G401 (cell line): ENCODE data around the gene PSMF1. TPM values are rescaled to one million over a fixed set of nuclear protein-coding genes. Genes with fewer than 3 reads are reported as not detected.
"Not testable (repeated sequence)": the region's sequence is repeated elsewhere in the genome, so short reads cannot be mapped to it uniquely, and the experiment has no call there.

ENCODE experiments used
- DNase-seq: peaks from one replicate; pipeline ENCODE4 v3.0.0-alpha.2; 2015; ENCODE audit warnings: low spot score
- in situ Hi-C: cut with HindIII; loops from 2 replicates; pipeline ENCODE4 v1.10.0; 2016; ENCODE audit warnings: low sequenced_read_pairs, mixed read lengths
- total RNA-seq: library from RNA; depleted of rRNA; stranded (reverse); fragments of >200 nt; shearing (Covaris generic); gene quantifications from 2 replicates; pipeline ENCODE4 v1.2.3, GENCODE V29; 2014; rRNA removed

The PSMF1 gene
- total RNA-seq, 1 experiment from 2014 or later, result 84.9 TPM

DNA sequence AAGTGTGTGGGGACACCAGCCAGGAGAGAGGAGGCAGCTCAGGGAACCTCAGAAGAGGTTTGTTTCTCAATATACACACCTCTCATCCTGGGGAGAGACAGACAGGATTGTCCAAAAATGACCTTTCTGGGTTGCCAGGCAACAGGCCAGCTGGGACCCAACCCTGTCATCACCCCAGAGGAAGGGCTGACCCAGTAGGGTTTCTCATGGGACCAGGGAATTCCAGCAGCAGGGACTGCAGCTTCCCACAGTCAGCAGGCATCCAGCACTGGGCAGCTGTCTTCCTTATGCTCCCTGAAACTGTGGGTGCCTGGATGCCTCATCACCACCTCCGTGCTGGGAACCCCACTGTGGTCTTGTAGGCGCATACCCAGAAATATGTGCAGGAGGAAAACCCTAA, 86.2 kb downstream of the PSMF1 start:
- in situ Hi-C loops, result no loop called here
- DNase-seq, result no peak

DNA sequence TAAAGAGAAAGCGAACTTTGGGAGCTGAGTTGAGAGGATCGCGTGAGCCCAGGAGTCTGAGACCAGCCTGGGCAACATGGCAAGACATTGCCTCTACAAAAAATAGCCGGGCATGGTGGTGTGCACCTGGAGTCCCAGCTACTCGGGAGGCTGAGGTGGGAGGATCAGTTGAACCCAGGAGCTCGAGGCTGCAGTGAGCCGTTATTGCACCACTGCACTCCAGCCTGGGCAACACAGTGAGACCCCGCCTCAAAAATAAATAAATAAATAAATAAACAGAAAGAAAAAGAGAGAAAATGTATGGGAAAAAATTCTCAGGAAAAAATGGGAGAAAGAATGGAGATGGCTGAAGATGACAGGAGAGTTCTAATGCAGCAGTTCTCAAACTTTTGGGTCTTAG, 87.4 kb downstream of the PSMF1 start:
- no peak for DNase-seq
- in situ Hi-C loops, result no loop called here

DNA sequence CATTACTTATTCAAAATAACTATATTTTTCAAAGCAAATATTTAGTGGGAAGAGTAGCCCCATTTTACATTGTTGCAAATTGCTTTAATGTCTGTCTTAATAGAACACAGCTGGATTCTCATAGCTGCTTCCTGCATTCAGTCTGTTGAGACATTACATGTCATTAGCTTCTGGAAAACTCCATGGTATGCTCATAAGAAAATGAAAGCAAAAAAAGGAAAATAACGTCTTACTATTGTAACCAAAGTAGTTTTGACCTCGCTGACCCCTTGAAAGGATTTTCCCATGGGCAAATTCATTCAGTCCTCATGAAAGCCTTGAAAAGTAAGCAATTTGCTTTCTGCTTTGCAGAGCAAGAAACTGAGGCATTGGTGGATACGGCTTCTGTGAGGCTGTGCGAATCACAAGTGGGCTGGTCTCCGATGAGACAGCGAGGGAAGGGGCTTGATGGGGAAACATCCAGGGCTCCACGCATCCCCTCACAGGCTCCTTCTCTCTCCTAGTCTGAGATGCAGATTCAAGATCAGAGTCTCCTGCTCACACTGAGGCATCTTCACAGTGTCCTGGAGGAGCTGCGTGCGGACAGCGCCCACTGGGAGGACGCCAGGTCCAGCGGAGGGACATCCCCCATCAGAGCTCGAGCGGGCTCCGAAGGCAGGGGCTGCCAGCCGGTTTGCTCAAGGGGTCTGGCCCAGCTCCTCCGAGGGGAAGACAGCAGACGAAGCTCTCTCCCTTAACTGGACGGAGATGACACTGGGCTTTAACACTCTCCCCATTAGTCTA, 88.2 kb downstream of the PSMF1 start:
- in situ Hi-C loops, result no loop called here
- no peak for DNase-seq

DNA sequence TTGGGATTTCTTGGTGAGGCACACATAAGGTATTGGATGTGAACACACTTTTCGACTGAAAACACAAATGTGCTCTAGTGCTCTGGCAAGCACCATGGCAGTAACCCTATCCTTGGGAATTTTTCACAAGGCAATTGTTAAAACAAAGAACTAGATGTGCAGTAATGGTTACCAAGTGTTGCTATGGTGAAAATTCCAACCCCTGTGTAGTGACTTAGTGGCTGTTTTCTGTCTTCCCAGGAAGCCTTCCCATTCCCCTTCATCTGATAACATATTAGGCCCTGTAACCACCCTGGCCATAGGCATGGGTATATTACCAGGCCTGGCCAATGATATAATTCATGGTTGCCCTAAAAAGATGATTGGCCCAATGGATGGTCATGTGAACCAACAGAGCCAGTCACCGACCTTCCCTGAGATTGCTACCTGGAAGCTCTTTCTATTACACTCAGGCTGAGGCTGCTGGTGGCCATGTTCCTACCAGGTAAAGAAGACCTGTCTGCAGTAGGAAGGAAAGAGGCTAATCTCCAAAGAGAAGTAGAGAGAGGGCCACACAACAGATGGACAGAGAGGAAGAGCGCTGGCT, 89.0 kb downstream of the PSMF1 start:
- in situ Hi-C loops, result no loop called here

DNA sequence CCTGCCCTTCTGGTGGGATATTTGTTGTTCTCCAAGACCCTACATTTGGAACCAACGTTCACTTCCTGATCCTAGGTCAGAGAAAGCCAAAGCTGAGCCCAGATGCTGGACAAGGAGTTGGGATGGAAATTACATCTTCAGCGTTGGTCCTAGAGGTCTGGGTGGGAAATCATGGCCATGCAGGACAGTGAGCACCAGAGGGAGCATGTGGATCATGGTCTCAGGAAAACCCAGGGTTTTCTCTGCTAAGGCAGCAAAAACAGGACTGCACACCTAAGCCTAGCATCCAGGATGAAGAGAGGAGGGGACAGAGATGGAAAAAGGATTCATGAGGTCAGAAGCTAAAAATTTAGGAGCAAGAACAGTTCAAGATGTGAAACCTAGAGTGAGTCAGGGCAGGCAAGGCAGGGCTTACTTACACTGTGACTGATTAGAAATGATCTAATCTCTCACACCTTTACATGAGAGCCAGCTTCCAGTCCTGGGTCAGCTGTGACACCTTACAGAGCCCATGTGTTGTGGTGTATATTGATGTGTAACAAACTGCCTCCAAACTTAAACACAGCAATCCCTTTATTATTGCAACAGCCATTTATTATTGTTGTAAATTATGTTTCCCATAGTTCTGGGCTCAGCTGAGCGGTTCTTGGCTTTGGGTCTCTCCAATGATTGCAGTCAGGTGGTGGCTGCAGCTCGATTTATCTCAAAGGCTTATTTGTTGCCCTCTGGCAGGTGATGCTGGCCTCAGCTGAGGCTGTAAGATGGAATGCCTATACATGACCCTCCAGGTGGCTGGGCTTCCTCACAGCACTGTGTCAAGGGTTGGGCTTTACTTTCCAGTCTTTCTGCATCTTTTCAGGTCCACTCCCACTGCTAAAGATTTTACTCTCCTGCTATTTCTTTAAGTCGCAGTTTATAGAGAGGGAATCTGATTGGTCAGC, 91.3 kb downstream of the PSMF1 start:
- no peak for DNase-seq
- in situ Hi-C loops, result no loop called here

More for the DNA sequence above, 89.0 kb downstream of the PSMF1 start:
- no peak for DNase-seq

DNA sequence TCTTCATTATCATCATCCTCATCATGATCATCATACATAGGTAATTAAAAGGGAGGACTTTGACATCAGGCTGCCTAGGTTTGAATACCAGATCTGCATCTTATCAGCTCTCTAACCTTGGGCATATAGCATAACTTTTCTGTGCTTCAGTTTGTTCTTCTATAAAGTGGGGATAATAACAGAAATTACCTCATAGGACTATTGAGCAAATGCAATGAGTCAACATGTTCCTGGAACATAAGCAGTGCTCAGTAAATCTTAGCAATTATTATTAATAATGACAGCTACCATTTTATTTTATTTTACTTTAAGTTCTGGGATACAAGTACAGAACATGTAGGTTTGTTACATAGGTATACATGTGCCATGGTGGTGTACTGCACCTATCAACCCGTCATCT, 92.1 kb downstream of the PSMF1 start:
- in situ Hi-C loops, result no loop called here
- DNase-seq, result no peak

DNA sequence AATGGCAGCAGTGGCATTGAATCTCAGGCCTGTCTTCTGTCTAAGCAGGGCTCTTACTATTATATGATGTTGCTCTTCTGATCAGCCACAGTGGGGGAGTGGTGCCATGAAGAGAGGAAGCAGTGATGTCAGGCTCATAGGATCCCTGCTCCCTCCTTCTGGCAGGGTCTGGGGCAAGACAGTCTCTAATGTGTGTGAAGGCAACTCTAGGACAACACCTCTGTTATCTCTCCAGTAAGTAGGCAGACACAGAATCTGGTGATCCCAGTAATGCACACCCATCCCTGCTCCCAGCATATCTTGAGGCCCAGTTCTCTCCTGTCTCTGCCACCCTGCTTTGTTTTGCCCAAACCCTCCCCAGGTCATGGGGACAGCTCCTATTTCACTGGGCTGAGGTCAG, 93.6 kb downstream of the PSMF1 start:
- DNase-seq, result no peak
- in situ Hi-C loops, result no loop called here

DNA sequence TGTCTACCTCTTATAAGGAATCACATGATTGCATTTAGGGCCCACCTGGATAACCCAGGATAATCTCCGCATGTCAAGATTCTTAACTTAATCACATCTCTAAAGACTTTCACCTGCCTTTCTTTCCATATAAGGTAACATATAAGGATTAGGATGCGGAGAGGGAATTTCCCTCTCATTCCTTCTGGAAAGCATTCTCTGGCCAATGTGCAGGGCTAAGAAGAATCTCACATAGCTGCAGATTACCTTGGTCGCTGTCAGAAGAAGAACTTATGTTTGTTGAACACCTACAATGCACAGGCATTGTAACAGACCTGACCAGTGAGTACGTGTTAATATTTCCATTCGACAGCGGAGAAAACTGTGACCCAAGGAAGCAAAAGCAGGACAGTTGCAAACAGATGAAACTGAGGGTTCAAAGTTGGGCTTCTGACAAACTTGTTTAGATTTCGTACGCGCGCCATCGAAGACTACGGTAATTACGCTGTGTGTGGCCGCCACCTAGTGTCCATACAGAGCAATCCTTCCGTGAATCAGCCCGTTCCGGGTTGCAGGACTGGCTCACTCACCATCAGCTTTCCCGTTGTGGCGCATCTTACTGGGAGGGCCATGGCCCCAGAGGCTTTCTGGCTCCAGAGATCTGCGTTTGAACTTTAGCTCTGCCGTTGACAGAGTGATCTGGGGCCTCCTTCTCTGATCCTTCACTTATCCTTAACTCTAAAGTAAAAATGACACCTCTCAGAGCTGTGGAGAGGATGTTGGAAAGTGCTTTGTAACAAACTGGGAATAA, 94.4 kb downstream of the PSMF1 start:
- in situ Hi-C loops, result no loop called here
- DNase-seq, result peak; percentile 70

DNA sequence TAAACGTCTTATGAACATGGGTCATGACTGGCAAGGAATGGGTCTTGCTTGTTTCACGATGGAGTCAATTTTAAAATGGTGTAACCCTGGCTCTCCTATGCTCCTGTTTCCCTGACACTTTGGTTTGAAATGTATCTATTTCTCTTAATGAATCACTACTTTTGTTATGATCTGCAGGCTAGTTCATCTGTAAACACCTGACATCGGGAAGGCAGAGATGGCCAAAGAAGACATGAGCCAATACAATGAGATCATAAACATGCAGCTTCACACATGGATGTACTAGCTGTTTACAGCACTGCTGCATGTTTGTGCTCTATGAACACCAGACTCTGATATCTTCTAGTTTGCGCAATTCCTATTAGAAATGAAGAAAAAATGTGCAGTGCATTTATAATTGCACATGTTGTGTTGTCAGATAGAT, 96.4 kb downstream of the PSMF1 start:
- no peak for DNase-seq
- in situ Hi-C loops, result no loop called here

DNA sequence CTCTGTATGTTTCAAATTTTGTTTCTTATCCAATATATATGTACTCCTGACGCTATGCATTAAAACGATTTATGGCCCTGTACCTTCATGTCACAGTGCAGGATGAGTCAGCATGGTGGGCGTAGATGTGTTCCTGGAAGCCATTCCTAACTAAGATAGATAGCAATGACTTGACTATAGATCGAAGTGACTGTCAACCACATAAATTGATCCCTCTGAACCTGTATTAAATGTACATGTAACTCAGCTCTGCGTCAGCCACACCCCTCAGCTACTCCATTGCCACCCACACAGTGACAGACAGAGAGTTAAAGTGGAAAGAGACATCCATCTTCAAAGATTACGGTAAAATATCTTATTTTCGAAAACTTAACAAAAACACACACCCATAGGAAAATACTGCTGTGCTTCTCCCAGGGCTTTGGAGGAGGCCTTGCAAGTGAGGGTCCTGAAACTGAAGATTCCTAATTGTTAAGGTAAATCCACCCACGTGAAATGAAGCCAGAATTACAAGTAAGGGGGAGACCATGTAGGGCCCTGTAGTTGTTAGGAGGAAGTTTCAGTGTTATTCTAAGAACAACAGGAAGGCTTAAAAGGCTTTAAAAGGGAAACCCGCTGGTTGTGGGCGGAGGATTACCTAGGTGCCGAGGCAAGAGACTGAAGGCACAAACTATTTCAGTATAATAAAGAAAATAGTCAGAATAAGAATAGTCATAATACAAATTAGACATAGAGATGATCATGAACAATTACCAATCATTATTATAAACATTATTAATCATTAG, 97.2 kb downstream of the PSMF1 start:
- in situ Hi-C loops, result no loop called here
- DNase-seq, result no peak

DNA sequence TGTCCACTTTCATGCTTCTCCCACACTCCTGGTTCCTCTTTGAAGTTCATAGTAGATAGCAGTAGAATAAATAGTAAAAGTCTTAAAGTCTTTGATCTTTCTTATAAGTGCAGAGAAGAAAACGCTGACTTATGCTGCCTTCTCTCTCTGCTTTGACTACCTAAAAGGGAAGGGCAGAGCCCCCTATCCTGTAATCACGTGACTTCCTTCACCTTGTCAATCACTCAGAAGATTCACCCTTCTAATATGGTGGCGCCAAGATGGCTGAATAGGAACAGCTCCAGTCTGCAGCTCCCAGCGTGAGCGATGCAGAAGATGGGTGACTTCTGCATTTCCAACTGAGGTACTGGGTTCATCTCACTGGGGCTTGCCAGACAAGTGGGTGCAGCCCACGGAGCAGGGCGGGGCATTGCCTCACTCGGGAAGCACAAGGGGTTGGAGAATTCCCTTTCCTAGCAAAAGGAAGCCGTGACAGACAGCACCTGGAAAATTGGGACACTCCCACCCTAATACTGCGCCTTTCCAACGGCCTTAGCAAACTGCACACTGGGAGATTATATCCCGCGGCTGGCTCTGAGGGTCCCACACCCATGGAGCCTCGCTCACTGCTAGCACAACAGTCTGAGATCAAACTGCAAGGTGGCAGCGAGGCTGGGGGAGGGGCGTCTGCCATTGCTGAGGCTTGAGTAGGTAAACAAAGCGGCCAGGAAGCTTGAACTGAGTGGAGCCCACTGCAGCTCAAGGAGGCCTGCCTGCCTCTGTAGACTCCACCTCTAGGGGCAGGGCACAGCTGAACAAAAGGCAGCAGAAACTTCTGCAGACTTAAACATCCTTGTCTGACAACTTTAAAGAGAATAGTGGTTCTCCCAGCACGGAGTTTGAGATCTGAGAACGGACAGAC, 98.4 kb downstream of the PSMF1 start:
- not testable (repeated sequence) for DNase-seq

More for the DNA sequence above, 98.4 kb downstream of the PSMF1 start:
- in situ Hi-C loops, result not testable (repeated sequence)

Other genes with a start within 250 kb of the PSMF1 start
- gene ANGPT4, start 202.3 kb upstream of the PSMF1 start, total RNA-seq, result not detected in 2 replicates
- gene RSPO4, start 116.3 kb upstream of the PSMF1 start, total RNA-seq, result not detected in 2 replicates
- 1.2 TPM in 1 of 2 replicates, not detected in the other for gene TMEM74B, start 66.4 kb downstream of the PSMF1 start, total RNA-seq
- not detected in 2 replicates for gene C20orf202, start 84.9 kb downstream of the PSMF1 start, total RNA-seq
- not detected in 2 replicates for gene RAD21L1, start 107.4 kb downstream of the PSMF1 start, total RNA-seq
- gene SNPH, start 147.7 kb downstream of the PSMF1 start, total RNA-seq, result 1.7 and 2.4 TPM in 2 replicates
- gene SDCBP2, start 210.5 kb downstream of the PSMF1 start, total RNA-seq, result 0.49 and 2.0 TPM in 2 replicates